ENCODE measurements around the gene SFT2D1. TPM values are rescaled to one million over a fixed set of nuclear protein-coding genes. Genes with fewer than 3 reads are reported as not detected.

Gene SFT2D1
- total RNA-seq, 1 donor from 2014 or later, result 19.3 TPM

GRCh38 chr6:166313255-166314070 lies 28.9 kb downstream of the SFT2D1 start:
- Histone ChIP-seq H3K27me3 (ENCODE audit: low read depth) (peaks cover 22% of the 10 kb centered on the region), H3K4me1 (peaks cover 3% of the 10 kb centered on the region), H3K9me3 (replicated peaks) (no peaks in the 10 kb centered on the region), H3K4me3 (no peak overlapping the region), H3K27ac (replicated peaks) (no peak overlapping the region), H3K36me3 (no peaks in the 10 kb centered on the region)
- peak; percentile 79 for TF ChIP-seq CTCF (IDR thresholded peaks at IDR 0.05; ENCODE audit: borderline replicate concordance)
- intact Hi-C loops (cut with micrococcal nuclease), result loop anchor here (10.0 kb wide), 1 partner anchor 91 kb away; no protein-coding TSS in a partner anchor
- no peak for DNase-seq

- no peak for DNase-seq
- no peak for TF ChIP-seq CTCF (IDR thresholded peaks at IDR 0.05; ENCODE audit: borderline replicate concordance)
- H3K36me3 ChIP-seq, result no peaks in the 10 kb centered on the region
- H3K4me1 ChIP-seq, result peaks cover 10% of the 10 kb centered on the region
- no peaks in the 10 kb centered on the region for H3K9me3 ChIP-seq (replicated peaks)
- H3K27me3 ChIP-seq (ENCODE audit: low read depth), result peaks cover 29% of the 10 kb centered on the region
- intact Hi-C loops (cut with micrococcal nuclease), result loop anchor here (10.0 kb wide), 1 partner anchor 92 kb away; no protein-coding TSS in a partner anchor
- H3K27ac ChIP-seq (replicated peaks), result no peak overlapping the region
- H3K4me3 ChIP-seq, result no peak overlapping the region
Observed at GRCh38 chr6:166312832-166313231, 29.5 kb downstream of the SFT2D1 start.

GRCh38 chr6:166310634-166311033 lies 31.7 kb downstream of the SFT2D1 start:
- Histone ChIP-seq H3K27ac (replicated peaks) (no peak overlapping the region), H3K36me3 (no peaks in the 10 kb centered on the region), H3K4me1 (peaks cover 19% of the 10 kb centered on the region), H3K9me3 (replicated peaks) (no peaks in the 10 kb centered on the region), H3K27me3 (ENCODE audit: low read depth) (peaks cover 50% of the 10 kb centered on the region), H3K4me3 (no peak overlapping the region)
- intact Hi-C loops (cut with micrococcal nuclease), result loop anchor here (10.0 kb wide), 1 partner anchor 94 kb away; no protein-coding TSS in a partner anchor
- DNase-seq, result no peak
- TF ChIP-seq CTCF (IDR thresholded peaks at IDR 0.05; ENCODE audit: borderline replicate concordance), result no peak

- intact Hi-C loops (cut with micrococcal nuclease), result loop anchor here (10.0 kb wide), 1 partner anchor 95 kb away; no protein-coding TSS in a partner anchor
Observed at GRCh38 chr6:166309977-166310376, 32.4 kb downstream of the SFT2D1 start.

More at GRCh38 chr6:166309977-166310376, 32.4 kb downstream of the SFT2D1 start:
- no peak for DNase-seq
- TF ChIP-seq CTCF (IDR thresholded peaks at IDR 0.05; ENCODE audit: borderline replicate concordance), result no peak
- H3K27me3 ChIP-seq (ENCODE audit: low read depth), result peaks cover 57% of the 10 kb centered on the region
- no peaks in the 10 kb centered on the region for H3K36me3 ChIP-seq
- no peak overlapping the region for H3K4me3 ChIP-seq
- H3K27ac ChIP-seq (replicated peaks), result no peak overlapping the region
- H3K9me3 ChIP-seq (replicated peaks), result no peaks in the 10 kb centered on the region
- H3K4me1 ChIP-seq, result peaks cover 19% of the 10 kb centered on the region

All from left ventricle myocardium inferior (tissue), 1 donor.